Measurements from ENCODE around the gene ALLC.

GRCh38 chr2:3654011-3654410 lies 4.0 kb upstream of the ALLC start:
- no peak for TF ChIP-seq POLR2A (IDR thresholded peaks at IDR 0.05; ENCODE audit: low read depth)
- TF ChIP-seq CTCF (IDR thresholded peaks at IDR 0.05): no peak
- TF ChIP-seq POLR2AphosphoS5 (IDR thresholded peaks at IDR 0.05): no peak
- TF ChIP-seq EP300 (IDR thresholded peaks at IDR 0.05): no peak
